ENCODE results near the gene MARCHF4.

GRCh38 chr2:216410550-216410949 lies 38.3 kb upstream of the MARCHF4 start:
- no peak for TF ChIP-seq CTCF (IDR thresholded peaks at IDR 0.05)
- no peak for TF ChIP-seq POLR2A (IDR thresholded peaks at IDR 0.05)
- no peak for TF ChIP-seq EP300 (IDR thresholded peaks at IDR 0.05)
- no peak for TF ChIP-seq POLR2AphosphoS5 (IDR thresholded peaks at IDR 0.05)

Data from stomach (tissue), 4 donors.